Mucosa of descending colon (tissue), 3 donors: ENCODE measurements around the gene LRIG2. TPM values are rescaled to one million over a fixed set of nuclear protein-coding genes. Genes with fewer than 3 reads are reported as not detected.
A peak's percentile ranks its signal among the peaks of the same experiment; 100 is the strongest.

ENCODE experiments used
- ATAC-seq: fragments of 200-7000 bp; cut with Tn5 transposase; one replicate; pipeline ENCODE4 v1.9.1; 2020; ENCODE audit warnings: mild to moderate bottlenecking, moderate library complexity
- DNase-seq, 3 donors: peaks; one replicate each; pipeline ENCODE4 v3.0.0-alpha.2; 2020
- H3K36me3 ChIP-seq: fragments of 200-600 bp; one replicate; pipeline ENCODE4 v1.8.0; 2021; ENCODE audit warnings: low read depth, mild to moderate bottlenecking
- H3K4me1 ChIP-seq: fragments of 200-600 bp; one replicate; pipeline ENCODE4 v1.8.0; 2021; ENCODE audit warnings: low read depth, mild to moderate bottlenecking
- H3K4me3 ChIP-seq: fragments of 200-600 bp; one replicate; pipeline ENCODE4 v1.8.0; 2021; ENCODE audit warnings: mild to moderate bottlenecking
- H3K9me3 ChIP-seq: fragments of 200-600 bp; one replicate; pipeline ENCODE4 v1.8.0; 2021; ENCODE audit warnings: mild to moderate bottlenecking
- intact Hi-C, 2 donors: fragments of 100-400 bp; cut with DNase I in 1 of 2; cut with micrococcal nuclease in 1 of 2; formaldehyde crosslinking; loops; one replicate each; pipeline versions ENCODE4 v1.11.0 to v1.11.1; 2022; cut with DNase I, micrococcal nuclease
- total RNA-seq, 3 donors: library from RNA; stranded (reverse); fragmentation: NEBNext Ultra II Directional in 2 of 3; extraction: Animal tissue kit (Norgen Biotek cat#: 25700) in 2 of 3; gene quantifications; one replicate each; pipeline versions ENCODE4 v1.2.1 to v1.2.4, GENCODE V29; 2021 to 2023
- TF ChIP-seq, protein P1 (sequence below): fragments of 200-600 bp; IDR thresholded peaks from one replicate; pipeline ENCODE4 v1.8.0; 2022; ENCODE audit warnings: antibody characterized with exemption, mild to moderate bottlenecking
- donor health status: DM: no; HTN: no; CAD: no; lungs with moderate emphysema.
- donor health status: DM: no; HTN: no; CAD: no.
- donor health status: DM: no; HTN: yes; CAD: no.

The LRIG2 gene
- total RNA-seq, 3 donors from 2014 or later: 15.4 to 26.8 (median 16.4) TPM

DNA sequence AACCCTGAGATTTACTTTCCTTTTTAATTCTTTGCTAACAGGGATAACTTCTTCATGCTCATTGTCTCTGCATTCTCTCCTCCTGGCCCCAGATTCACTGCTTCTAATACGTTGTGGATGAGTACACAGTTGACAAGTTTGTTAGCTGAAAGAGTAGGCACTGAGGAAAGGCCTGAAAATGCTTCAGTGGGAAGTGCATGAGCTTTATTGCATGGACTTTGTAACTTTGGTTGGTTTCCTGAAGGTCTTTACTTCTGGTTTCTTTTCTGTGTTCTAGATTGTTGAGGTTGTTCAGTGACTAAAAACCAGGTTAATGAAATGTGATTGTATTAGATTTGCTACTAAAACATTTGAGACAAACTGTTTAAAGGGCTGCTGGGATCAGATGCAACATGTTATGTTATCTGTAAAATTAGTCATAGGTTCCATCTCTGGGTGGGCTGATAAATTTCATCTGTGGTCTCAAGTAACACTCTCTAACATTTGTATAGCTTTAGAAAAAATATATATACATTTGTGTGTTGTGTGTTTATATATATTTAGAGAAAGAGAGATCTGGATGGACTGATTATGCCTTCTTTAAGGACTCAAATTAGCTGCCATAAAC lies 19.1 kb downstream of the LRIG2 start:
- ATAC-seq (peak; percentile 96), DNase-seq (peak in 1 of 3 donors; percentile 20)
- Histone ChIP-seq H3K4me1 (peaks cover 12% of the 10 kb centered on the region), H3K9me3 (no peaks in the 10 kb centered on the region), H3K36me3 (peaks cover 15% of the 10 kb centered on the region), H3K4me3 (no peak overlapping the region)
- TF ChIP-seq, protein P1, sequence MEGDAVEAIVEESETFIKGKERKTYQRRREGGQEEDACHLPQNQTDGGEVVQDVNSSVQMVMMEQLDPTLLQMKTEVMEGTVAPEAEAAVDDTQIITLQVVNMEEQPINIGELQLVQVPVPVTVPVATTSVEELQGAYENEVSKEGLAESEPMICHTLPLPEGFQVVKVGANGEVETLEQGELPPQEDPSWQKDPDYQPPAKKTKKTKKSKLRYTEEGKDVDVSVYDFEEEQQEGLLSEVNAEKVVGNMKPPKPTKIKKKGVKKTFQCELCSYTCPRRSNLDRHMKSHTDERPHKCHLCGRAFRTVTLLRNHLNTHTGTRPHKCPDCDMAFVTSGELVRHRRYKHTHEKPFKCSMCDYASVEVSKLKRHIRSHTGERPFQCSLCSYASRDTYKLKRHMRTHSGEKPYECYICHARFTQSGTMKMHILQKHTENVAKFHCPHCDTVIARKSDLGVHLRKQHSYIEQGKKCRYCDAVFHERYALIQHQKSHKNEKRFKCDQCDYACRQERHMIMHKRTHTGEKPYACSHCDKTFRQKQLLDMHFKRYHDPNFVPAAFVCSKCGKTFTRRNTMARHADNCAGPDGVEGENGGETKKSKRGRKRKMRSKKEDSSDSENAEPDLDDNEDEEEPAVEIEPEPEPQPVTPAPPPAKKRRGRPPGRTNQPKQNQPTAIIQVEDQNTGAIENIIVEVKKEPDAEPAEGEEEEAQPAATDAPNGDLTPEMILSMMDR: no peak
- intact Hi-C loops: no loop called here

DNA sequence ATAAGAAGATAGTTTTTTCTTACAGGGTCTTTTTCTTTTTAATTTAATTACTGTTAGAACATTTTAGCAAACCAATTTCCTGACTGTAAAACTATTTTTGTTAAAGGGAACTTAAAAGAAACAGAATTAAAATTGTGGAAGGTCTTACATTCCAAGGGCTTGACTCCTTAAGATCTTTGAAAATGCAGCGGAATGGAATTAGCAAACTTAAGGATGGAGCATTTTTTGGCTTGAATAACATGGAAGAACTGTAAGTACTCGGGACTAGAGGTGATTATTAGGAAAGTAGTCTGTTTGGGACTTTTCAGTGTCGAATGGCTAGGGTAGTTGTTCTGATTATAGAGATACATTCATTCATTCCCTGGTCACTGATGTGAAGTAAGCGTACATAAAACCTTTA lies 21.5 kb downstream of the LRIG2 start:
- TF ChIP-seq, protein P1: no peak
- peaks cover 12% of the 10 kb centered on the region for H3K4me1 ChIP-seq
- H3K9me3 ChIP-seq: no peaks in the 10 kb centered on the region
- peaks cover 22% of the 10 kb centered on the region for H3K36me3 ChIP-seq
- intact Hi-C loops: no loop called here
- no peak for DNase-seq
- H3K4me3 ChIP-seq: no peak overlapping the region
- no peak for ATAC-seq

DNA sequence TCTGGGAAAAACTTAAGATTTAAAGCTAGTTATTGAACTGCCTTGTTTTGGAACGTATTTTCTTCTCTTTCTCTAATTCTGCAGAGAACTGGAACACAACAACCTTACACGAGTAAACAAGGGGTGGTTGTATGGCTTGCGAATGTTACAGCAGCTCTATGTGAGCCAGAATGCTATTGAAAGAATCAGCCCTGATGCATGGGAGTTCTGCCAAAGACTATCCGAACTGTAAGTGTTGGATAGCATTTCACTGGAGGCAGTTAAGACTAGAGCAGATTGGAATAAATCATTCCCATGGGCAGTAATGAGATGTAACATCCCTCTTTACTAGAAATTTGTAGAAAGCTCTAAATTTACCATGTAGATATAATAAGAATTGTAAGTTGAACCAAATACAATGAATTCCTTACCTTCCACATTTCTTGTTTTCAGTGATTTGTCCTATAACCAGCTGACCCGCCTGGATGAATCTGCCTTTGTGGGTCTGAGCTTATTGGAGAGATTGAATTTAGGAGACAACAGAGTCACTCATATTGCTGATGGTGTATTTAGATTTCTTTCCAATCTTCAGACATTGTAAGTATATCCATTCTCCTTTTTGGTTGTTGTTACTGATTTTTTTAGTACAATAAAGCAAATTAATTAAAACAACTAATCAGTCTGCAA lies 22.9 kb downstream of the LRIG2 start:
- intact Hi-C loops: no loop called here
- Histone ChIP-seq H3K4me3 (no peak overlapping the region), H3K9me3 (no peaks in the 10 kb centered on the region), H3K36me3 (peaks cover 26% of the 10 kb centered on the region), H3K4me1 (peaks cover 12% of the 10 kb centered on the region)
- ATAC-seq (no peak), DNase-seq (no peak)
- TF ChIP-seq, protein P1: no peak

DNA sequence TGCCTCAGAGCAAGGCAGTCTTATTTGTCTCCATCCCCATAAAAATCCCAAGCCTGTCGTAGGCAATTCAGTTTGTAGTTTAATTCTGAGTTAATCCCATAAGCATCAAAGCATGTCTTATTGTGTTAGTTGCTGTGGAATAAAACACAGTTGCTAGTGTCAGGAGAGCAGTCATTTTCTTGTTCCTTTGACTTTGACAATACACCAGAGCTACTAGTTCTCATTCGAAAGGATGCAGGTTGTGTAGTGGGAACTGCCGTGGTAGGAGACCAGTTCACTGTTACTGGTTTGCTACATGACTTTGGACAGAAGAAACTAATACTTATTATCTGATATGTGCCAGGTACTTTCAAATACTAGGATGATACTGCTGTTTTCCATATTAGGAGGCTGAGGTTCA lies 23.5 kb downstream of the LRIG2 start:
- DNase-seq (no peak), ATAC-seq (no peak)
- TF ChIP-seq, protein P1: no peak
- H3K36me3 ChIP-seq: peaks cover 26% of the 10 kb centered on the region
- no peaks in the 10 kb centered on the region for H3K9me3 ChIP-seq
- peaks cover 7% of the 10 kb centered on the region for H3K4me1 ChIP-seq
- no peak overlapping the region for H3K4me3 ChIP-seq
- intact Hi-C loops: no loop called here

DNA sequence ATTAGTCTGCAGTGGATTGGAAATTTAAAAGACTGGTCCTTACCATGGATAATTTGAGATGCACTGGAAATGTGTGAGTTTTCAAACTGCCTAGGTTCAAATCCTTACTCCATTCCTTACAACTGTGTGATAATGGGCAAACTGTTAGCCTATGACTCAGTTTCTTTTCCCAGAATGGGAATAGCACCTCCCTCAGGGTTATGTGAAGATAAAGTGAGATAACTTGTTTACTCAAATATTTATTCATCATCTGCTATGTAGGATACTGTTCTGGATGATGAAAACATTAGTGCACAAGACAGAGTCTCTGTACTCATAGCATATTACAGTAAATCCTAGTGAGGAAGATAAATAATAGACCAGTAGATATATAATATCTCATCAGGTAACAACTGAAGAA lies 28.6 kb downstream of the LRIG2 start:
- H3K36me3 ChIP-seq: peaks cover 14% of the 10 kb centered on the region
- DNase-seq: no peak

More for the DNA sequence above, 28.6 kb downstream of the LRIG2 start:
- Histone ChIP-seq H3K9me3 (no peaks in the 10 kb centered on the region), H3K4me3 (no peak overlapping the region), H3K4me1 (no peaks in the 10 kb centered on the region)
- intact Hi-C loops: no loop called here
- TF ChIP-seq, protein P1: no peak
- no peak for ATAC-seq
